Stimulated activated CD4-positive, alpha-beta T cell treated with anti-CD3 and anti-CD28 coated beads, TNF-alpha, amount 100 ng/mL, for 48 hours (primary cell): ENCODE measurements around the gene VAPA.
A peak's percentile ranks its signal among the peaks of the same experiment; 100 is the strongest.

Experiments
- DNase-seq, 3 donors: peaks; one replicate each; pipeline ENCODE4 v3.0.0-alpha.2; 2020; ENCODE audit warnings: low read depth in 3 of 3

Gene VAPA

GRCh38 chr18:9941103-9941502, 27.3 kb downstream of the VAPA start:
- DNase-seq = no peak

DNA sequence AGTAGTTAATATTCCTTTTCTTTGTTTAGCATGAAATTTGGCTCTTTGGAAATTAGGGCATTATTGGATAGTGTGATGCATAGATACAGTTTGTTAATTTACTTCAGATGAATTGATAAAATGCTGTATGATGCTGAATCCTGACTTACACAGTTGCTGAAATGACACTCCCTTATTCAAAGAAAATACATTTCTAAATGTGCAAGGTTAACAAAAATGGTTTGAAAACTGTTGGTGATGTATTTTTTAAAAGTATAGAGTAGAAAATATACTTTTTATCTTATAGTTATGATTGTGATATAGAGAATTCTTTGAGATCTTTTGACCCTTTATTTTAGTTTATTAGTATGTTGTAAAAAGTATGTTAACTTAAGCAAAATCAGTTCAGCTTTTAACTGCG, 27.8 kb downstream of the VAPA start:
- DNase-seq = no peak

- DNase-seq = no peak
Observed at GRCh38 chr18:9943311-9943710, 29.5 kb downstream of the VAPA start.

DNA sequence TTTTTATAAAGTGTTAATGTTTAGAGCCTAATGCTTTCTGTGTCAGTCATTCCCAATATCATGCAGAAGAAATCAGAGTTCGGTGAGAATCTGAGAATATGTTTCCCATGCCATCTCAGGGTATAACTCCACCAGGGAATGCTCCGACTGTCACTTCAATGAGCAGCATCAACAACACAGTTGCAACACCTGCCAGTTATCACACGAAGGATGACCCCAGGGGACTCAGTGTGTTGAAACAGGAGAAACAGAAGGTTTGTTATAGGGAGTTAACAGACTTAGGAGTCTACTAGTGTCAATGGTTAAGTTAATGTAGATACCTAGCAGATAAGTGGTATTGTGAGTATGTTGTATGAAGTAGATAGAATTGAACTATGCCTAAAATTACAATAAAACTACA, 31.0 kb downstream of the VAPA start:
- no peak for DNase-seq

GRCh38 chr18:9946831-9947230, 33.0 kb downstream of the VAPA start:
- DNase-seq = no peak

DNA sequence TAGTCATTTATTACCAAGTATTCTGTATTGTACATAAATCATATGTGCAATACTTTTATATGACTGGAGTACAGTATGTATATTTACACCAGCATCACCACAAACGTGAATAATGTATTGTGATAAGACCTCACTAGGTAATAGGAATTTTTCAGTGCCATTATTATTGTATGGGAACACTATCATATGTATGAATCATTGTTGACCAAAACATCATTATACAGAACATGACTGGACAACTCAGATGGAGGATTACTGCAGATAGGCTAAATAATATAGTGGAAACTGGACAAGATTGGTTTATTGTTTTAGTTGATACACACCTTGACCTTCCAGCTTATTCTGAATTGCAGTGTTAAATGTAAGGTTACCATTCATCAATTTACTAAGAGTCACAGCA, 33.4 kb downstream of the VAPA start:
- DNase-seq = no peak

DNA sequence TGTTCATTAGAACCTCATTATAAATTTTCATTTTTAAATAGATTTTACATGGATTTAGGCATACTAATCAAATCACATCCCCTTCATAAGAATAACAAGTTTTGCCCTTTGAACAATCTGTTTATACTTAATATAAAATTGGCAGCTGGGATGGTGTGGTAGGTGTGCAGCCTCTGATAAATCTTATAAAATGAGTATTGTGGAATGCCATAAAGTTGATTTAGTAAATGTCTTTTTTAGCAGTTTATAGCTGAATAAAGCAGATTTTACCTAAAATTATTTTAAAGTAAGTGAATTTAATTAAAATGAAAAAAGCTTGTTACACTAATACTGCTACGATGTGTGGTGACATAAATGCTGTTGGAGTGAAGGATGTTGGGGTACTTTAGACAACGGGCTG, 35.5 kb downstream of the VAPA start:
- DNase-seq = no peak

- DNase-seq = no peak
Observed at GRCh38 chr18:9949861-9950260, 36.0 kb downstream of the VAPA start.

DNA sequence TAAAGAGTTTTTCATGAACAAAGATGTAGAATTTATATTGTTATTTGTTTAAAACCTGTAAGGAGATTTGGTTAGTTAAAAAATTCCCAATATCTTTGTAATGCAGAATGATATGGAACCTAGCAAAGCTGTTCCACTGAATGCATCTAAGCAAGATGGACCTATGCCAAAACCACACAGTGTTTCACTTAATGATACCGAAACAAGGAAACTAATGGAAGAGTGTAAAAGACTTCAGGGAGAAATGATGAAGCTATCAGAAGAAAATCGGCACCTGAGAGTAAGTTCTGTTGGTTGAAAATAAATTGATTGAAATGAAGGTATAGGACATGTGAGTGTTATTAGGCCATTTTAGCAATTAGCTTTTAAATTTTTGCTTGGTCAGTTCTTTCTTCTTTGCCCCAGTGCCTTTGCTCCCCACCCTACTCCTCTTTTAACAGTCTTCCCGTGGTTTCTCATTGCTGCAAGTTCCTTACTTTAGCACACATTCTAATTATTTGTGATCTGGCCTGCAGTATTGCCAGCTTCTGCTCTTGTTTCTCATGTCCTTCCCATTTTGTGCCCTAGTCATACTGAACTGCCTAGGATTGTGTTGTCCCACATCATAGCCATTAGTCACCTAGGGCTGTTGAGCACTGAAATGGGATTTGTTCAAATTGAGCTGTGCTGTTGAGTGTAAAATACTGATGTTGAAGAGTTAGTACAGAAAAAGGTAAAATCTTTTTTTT, 36.6 kb downstream of the VAPA start:
- no peak for DNase-seq

DNA sequence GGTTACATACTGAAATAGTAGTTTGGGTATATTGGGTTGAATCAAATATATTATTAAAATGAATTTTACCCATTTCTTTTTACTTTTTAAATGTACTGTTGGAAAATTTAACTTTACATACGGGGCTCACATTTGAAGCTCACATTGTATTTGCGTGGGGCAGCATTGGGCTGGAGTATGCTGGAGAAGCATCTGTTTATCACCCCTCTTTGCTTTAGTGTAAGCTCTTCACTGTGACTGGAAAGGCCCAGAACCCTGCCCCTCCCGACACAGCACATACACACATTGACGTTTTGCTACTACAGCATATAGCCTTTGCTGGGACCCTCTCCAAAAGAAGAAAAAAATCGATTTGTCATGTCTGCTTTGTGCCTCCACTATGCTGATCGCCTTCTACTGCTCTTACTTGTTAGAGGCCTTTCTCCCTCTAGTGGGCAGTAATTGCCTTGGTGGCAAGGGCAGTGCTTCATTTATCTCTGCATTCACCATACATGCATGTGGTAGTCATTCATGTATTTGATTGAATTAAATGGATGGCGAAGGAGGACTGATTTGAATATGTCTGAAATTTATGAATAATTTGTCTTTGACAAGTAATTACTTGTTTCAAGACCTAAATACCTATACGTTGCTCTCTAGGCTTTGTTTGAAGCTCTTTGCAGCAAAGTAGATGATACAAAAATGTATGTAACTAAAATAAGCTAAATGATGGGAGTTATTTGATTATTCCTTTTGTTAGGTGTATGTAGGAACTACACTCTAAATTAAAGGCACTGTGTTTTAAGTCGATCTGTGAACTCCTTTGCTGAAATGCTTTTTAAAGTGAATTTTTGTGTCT, 37.4 kb downstream of the VAPA start:
- DNase-seq = no peak

GRCh38 chr18:9952633-9953416, 39.0 kb downstream of the VAPA start:
- DNase-seq = no peak

DNA sequence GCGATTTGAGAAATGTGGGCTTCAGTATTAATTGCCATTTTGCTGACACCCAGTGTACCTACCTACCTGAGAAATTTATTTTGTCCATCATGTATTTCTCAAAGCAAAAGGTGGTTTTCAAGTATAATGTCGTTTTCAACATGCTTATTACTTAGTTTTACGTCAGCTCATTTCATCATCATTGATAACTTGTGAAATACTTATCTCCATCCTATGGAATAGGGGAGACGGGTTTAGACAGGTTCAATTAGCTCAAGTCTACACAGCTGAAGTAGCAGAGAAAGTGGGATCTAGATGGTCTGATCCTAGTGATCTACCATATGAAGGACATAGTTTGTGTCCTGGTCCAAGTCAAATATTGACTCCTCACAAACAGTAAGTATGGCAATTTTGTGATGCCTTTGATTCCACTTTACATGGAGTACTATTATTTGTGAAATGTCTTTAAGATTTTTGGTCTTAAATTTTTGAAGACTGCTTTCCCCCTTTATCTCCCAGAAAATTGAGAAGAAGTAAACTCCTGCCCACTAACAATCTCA, 45.1 kb downstream of the VAPA start:
- DNase-seq = no peak

GRCh38 chr18:9959564-9959963, 45.7 kb downstream of the VAPA start:
- no peak for DNase-seq

DNA sequence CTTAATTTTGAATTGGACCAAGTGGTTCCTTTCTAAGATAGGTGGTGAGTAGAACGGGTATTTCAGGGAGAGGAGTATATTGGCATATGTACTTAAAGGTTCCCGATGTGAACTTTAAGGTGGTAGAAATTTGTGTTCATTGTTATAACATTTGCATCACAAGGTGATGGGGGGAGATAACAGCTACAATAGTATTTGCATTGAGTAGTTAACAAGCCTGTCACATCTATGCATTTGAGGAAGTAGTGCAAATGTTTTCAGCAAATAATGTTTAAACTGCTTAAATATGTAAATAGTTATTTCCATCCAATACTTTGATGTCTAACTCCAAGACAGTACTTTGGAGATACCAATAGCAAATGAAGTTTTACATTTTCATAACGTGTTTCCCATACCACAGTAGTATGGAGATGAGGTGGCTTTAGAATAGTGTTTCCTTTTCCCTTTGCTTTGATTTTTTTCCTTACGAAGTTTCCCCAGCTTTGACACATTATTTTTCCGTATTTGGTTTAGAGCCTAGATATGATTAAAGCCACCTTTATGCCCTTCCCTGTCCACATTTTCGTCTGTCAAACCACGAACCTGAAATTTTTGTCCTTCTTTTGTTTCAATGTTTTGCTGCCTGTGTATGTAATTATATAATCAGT, 46.6 kb downstream of the VAPA start:
- no peak for DNase-seq

- no peak for DNase-seq
Observed at GRCh38 chr18:9961041-9961440, 47.2 kb downstream of the VAPA start.

- no peak for DNase-seq
Observed at GRCh38 chr18:9965711-9966624, 52.2 kb downstream of the VAPA start.

GRCh38 chr18:9968081-9968848, 54.4 kb downstream of the VAPA start:
- DNase-seq = no peak

GRCh38 chr18:9969247-9969646, 55.4 kb downstream of the VAPA start:
- DNase-seq = no peak

GRCh38 chr18:9971313-9971920, 57.6 kb downstream of the VAPA start:
- peak; percentile 27 to 48 (median 48) for DNase-seq
